Hindlimb muscle (tissue), 1 donor: Measurements from ENCODE around the gene EHD4. TPM values are rescaled to one million over a fixed set of nuclear protein-coding genes. Genes with fewer than 3 reads are reported as not detected.

Source experiments
- DNase-seq: peaks from one replicate; pipeline ENCODE4 v3.0.0-alpha.2; 2013
- polyA plus RNA-seq: library from polyadenylated mRNA; unstranded; fragments of 120-200 nt; gene quantifications from one replicate; pipeline ENCODE4 v1.2.1, GENCODE V29; 2013; ENCODE audit not compliant: insufficient read length

Gene EHD4
- 43.0 TPM for polyA plus RNA-seq

DNA sequence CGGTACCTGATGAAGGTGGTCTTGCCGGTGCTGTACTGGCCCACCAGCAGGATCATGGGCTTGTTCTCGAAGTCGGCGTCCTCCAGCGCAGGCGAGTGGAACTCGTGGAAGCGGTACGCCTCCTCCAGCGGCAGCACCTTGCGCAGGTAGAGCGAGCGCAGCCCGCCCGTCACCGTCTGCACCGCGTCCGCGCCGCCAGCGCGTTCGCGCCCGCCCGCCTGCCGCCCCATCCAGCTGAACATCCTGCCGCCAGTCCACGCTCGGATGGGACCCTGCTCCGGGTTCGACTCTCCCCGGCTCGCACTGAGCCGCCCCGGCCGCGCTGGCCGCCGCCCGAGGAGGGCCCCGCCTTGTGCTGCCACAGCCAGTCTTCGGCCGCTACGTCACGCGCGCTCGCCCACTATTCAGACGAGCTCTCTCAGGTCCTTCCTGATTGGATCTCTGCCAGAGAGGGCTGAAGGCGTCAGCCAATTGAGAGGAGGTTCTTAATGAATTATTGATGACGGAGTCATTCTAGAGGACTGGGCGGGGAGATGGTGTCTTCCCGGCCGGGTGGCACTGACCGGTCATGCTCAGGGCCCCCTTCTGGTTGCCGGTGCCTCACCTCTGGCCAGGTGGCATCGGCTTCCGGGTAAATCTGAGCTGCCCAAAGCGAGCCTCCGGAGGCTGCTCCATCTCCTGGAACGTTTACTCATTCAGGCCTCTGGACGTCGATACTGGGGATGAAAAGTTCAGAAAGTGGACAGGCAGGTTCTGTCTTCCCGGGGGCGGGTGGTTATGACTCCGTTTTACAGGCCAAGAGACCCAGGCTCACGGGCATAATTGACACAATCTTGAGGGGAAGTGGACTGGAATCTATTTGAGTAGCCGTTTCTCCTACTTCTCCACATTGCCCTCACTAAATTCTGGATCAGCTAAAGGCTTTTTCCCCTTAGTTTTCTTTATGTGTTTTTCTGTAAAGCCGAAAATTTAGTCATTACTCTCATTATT is at the start of gene EHD4:
EHD4 (minus strand) TSS at position 305 of the 990 bp plus-strand sequence; CDS start at position 242, 63 bp downstream.
- DNase-seq: peak; percentile 94

DNA sequence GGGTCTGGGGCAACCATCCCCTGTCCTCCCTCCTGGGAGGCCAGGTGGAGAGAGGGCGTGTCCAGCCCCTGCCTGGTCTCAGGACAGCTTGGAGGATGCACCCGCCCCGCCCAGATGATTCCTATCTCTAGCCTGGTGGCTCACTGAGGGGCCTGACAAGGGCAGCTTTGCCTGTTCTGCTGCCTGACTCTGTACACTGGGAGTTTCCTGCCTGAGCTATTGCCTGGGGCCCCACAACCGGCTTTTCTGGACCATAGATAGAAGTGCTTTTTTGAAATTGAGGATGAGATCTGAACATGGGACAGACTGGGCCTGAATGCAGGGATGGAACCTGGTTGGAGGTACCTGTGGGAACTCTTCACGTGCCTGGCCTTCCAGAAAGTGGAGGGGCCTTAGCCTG is 49.2 kb upstream of the EHD4 start:
- no peak for DNase-seq

DNA sequence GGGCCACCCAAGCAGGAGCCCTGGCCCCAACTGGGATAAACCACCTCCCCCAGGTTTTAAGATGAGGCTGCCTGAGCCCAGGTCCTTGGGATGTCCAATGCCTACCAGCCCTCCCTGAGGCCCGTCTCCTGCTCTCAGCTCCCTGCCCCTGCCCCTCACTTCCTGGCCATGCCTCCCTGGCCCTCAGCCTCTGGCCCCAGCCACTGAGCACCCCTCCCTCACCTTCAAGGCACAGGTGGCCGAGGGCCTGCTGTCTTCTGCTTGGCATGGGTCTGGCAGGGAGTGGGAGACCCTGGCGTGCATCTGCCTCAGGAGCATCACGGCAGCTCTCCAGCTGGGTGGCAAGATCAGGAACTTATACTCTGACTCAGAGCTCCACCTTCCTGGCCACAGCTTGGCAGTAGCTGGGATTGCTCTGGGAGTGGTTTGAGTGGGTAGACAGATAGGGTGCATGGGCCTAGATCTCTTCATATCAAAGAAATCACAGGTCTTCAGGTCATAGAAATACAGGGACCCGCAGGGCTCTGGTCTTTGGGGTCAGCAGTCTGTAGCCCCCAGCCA is 48.4 kb upstream of the EHD4 start, which contains the start of gene PLA2G4E:
PLA2G4E (minus strand) TSS at position 330 of the 561 bp plus-strand sequence; CDS start at position 318, 12 bp downstream.
- no peak for DNase-seq

DNA sequence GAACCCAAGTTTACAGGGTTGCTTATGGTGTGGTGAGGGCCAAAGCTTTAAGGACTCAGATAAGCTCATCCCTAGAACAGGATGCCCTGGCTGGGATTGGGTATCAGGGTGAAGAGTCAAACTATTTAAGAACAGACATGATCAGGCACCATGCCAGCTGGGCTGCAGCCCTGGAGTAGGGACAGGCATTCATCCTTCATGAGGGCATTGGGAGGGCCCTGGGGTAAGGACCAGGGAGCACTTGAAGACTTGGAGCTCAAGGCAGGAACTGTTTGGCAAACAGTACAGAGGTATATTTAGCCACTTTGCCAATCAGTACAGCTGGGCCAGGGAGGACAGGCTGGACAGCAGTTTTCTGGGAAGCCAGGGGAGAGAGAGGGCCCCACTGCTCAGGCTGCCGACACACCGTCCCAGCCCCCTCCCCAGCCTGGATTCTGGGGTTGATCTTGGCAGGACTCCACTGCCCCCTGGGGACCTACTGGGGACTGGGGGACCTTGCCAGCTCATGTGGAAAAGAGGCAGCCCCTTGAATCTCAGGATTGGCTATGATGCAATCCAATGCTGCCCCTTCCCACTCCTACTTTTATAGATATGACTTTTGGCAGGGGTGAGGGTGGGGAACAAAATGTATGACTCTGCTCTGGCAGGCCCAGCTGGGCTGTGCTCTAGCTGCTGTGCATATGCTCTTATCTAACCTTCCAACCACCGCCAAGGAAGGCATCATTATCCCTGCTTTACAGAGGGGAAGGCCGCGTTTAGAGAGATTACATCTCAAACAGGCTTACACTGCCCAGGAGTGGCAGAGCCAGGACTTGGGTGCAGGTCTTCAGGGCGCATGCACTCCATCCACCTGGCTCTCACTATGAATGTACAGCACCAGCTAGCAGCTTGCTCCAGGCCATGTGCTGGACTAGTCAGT is 46.2 kb upstream of the EHD4 start:
- DNase-seq: no peak

DNA sequence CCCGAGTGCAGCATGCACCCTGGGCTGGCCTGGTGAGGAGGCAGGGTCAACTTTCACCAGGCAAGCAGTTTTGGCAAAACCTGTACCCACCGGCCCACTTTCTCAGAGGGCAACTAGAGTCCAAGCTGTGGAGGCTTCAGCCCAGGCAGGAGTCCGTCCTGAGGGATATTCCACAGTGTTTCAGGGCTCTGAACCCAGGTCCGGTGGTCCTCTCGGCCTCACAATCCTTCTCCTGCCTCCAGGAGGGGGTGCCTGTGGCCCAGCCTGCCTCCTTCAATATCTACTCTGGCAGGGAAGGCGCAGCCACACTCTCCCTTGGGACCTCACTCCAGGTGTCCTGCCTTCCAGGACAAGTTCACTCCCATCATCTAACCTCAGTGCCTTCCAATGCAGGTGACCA is 44.6 kb upstream of the EHD4 start:
- DNase-seq: no peak

DNA sequence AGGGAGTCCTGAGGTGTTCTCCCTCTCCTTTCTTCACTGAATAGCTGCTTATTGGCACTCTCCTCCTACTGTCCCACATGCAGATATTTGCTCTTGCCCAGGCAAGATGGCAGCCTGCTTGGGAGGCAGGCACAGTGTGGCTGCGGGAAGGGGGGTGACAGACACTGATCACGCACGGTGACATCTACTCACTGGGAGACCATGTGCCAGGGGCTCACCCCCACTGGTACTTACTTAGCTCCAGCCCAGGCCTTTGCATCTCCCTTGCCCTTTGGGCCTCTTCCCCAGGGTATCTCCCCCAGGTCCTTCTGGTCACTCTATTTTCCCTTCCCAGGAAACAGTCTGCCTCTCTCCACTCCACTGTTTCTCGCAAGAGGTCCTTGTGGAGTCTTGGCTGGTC is 42.0 kb upstream of the EHD4 start:
- DNase-seq: no peak

DNA sequence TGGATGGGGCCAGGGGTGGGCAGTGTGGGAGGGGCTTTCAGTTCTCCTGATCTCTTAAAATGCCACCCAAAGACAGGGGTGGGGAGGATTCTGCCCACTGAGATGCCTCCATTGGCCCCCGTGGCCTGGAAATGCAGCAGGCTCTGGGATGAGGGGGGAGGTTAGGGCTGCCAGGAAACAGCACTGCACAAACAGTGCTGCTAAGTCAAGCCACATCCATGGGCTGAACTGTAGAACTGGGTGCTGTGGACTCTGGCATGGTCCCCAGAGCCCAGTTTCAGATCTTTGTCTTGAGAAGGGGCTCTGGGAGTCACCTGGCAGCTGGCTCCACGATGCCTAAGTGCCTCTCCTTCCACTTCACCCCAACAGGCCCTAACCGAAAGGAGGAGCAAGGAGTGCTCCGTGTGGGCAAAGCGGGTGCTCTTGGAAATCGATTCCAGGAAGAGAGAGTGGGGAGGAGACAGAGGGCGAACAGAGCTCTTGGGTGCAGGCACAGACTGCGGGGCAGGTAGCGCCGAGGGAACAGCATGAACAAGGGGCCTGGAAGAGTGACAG is 40.6 kb upstream of the EHD4 start:
- no peak for DNase-seq

DNA sequence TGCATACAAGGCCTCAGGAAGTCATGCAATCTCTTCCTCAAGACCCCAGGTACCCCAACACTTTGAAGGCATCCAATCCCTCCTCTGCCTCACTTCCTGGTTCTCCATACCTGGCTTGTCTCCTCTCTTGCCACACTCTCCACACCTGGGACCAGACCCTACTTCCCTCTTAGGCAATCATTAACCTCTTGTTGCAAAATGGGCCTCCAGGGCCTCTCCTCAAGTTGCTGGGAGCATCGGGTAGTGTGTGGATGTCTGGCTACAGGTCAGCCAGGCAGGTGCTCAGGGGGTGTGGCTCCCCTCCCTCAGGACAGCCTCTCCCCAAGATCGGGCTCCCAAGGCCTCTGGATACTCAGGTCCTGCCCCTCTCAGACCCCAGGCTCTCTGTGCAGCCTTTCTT is 39.9 kb upstream of the EHD4 start:
- no peak for DNase-seq

DNA sequence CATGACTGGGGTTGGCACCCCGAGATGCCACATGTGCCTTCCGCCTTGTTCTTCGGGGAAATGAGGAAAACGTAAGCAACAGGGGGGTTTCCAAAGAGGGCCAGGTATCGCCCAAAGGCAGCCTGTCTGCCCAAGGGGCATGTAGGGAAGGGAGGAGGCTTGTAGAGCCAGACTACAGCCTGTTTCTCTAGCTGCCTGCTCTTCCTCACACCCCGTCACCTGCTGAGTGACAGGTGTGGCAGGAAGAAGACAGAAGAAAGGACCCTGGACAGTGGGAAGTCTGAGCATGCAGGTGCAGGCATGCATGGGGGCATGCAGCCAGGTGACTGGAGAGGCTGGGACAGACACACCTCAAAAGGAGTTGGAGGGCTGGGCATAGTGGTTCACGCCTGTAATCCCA is 38.7 kb upstream of the EHD4 start:
- DNase-seq: no peak

DNA sequence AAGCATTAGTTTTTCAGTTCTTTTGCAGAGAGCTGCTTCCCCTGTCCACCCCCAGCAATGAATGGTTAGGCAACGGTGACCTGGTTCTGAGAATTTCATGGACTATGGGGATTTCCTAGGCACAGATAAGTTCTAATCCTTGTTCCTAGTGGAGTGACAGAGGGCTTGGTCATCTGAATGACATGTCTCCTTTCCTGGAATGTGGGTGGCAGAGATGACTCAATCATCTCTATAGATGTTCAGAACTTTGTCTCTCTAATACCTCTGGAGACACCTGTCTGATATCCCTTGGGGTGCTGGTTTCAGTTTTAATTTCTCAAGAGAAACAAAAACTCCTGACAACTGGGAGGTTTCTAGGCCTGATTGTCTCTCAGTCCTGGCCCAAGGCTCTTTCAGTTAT is 38.1 kb upstream of the EHD4 start:
- DNase-seq: no peak

DNA sequence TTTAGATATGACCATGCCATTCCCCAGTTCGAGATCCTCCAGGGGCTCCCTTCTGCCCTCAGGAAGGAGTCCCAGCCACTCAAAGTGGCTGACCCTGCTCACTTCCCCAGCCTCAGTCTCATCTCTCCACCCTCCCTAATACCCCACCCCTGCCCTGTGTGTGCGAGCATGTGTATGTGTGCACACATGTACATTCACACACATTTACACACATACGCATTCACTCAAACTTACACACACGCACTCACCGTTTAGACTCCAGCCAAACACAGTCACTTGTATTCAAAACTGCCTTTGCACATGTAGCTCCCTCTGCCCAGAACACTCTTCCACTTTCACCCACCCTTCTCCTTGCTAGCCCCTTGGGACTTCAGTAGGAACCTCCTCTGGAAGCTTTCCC is 37.1 kb upstream of the EHD4 start:
- no peak for DNase-seq

DNA sequence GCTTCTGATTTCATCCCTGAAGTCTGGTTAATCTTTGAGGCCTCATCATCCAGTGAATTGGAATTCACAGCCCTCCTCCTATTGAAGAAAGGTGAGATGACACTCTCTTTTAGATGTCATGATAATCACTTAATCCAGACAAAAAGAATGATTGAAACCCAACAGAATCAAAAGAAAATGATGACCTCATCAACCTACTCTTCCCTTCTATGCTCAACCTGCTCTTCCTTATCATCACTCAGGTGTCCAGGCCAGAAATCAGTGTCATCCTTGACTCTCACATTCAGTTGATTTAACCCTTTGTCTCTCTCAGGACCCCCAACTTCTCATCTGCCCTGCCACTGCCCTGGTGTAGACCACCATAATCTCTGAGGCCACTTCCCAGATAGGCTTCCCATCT is 36.7 kb upstream of the EHD4 start:
- DNase-seq: no peak

DNA sequence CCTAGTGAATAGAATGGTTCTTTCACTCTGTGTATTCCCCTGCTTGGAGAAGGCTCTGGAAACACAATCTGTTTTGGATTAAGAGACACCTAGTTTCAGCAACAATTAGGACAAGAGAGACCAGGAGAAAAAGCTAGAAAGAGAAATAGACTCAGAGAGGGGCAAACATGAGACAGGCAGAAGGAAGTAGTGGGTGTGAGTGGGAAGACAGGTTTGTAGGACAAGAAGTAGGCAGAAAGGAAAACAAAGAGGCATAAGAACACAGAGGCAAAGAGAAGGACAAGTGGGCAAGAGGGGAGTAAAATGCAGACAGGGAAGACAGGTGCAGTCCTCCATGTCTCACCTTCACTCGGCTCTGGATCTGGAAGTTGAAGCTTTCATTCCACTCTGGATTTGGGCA is 35.0 kb upstream of the EHD4 start:
- no peak for DNase-seq

DNA sequence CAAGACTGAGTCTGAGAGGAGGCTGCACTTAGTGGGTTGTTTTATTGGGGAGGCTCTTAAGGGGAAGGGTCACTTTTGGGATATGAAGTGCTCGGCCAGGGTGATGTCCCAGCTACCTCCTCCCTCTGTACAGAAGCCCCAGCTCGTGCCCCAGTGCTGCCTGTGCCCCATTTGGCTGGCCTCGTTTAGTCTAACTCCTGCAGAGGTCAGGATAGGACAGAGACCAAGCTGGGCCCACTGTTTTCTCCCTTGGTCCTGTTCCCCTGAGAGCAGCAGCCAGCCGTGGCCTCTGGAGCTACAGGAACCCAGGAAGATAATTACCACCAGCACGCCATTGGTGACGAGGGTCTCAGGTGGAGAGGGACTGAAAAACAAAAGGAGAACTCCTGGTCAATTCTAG is 30.0 kb upstream of the EHD4 start:
- DNase-seq: no peak

DNA sequence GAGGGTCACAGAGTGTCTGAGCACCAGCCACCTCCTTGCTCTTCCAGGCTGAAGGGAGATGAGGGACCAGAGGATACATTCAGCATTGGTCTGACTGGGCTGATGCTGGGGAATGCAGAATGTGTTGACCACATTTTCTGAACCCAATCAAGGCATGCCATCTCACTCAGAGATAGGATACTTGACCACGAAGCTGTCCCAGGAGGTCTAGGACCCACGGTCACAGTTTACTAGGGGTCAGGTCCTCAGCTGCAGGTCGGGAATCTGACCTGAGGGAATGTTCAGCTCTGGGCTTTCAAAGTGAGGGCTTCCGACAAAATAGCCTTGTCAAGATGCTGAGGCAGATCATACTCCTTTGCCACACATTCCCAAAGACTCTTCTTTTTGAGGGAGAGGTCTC is 28.9 kb upstream of the EHD4 start:
- no peak for DNase-seq

DNA sequence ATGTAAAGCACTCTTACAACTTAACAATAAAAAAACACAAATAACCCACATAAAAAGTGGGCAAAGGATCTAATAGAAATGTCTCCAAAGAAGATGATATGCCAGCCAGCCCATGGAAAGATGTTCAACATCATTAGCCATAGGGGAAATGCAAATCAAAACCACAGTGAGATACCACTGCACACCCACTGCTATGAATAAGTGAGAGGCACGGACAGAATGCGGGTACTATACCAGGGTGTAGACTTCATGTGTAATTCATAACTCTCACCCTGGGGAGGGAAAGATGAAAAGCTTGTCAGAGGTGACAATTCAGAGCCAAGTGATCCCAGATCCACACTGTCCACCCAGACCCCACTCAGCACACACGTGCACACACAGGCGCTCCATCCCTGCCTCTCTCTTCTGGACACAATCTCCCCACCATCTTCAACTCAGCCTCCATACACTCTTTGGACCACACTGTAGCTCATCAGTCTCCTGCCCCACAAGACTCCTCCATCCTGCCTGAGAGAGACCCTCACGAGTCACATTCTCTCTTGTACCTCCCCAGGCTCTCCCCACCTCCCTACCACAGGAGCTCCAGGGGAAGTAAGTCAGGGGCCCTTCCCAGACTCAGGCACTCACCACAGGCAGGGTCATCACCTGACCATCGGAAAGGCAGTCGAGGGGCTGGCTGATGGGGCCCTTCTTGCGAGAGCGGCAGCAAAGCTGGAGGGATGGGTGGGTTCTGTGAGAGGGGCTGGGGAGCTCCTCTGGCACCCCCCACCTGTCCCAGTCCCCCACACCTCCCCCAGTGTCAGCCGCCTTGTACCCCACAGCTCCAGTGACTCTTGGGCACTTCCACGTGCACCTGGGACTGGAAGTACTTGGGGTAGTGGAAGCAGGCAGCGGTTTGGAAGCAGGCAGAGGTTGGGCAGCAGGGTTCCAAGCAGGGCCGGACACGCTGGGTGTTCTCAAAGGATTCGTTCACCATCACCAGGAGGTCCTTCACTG is 27.2 kb upstream of the EHD4 start:
- no peak for DNase-seq

DNA sequence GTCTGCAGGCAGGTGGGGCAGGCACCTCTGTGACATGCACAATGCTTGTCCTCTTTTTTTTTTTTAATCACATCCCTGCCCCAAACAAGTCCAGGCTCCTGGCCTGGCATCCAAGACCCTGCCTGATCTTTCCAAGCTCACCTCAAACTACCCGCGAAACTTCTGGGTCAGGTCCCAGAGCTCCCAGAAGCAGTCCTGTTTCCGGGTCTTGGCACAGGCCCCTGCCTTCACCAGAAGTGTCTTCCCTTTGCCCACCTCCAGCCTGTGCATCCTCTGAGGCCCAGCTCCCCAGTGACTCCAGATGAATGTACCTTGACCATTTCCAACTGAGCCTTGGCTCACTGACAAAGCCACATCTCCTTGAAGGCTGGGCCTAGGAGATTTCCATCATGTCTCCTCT is 25.5 kb upstream of the EHD4 start:
- no peak for DNase-seq

DNA sequence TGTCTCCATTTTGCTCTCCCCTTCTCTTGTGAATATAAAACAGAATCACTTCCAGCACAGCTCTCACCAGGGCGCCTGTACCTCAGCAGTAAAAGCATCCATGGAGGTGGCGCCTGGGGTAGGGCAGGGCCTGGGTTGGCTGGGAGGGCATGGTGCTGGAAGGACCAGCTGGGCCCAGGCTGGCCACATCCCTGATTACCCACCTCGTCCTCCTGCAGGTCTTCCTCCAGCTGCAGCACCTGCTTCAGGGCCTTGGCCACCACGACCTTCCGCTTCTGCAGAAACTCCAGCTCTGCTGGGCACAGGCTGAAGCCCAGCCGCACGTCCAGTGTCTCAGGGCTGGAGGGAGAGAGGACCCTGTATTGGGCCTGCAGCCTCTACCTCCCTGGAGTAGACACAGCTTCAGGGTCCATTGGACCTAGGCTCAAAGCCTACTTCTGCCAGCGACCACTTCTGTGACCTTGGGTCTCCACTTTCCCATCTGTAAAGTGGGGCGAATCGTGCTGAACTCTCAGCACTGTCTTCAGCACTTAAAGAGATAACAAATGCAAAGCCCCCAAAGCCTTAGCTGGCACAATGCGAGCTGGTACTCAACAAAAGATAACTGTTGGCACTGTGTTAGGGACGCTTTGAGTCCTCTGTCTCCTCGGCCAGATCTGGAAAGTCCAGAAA is 24.7 kb upstream of the EHD4 start:
- DNase-seq: no peak

DNA sequence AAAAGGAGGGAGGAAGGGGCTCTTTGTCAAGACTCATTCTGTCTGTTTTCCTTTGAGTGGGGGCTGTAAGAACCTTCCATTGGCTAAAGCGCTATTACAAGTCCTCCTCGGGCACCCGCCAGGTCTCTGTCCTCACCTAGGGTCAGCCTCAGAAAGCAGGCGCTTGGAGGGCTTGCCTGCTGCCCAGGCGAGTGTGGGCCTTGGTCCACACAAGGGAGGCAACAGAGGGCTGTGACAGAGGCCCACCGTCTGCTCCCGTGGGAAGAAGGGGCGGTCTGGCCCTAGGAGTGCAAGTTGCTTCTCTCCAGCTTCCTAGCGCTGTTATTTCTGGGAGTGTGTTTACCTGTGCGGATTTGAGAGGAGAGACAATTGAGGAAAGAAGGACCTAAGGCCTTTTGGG is 24.0 kb upstream of the EHD4 start:
- DNase-seq: no peak

DNA sequence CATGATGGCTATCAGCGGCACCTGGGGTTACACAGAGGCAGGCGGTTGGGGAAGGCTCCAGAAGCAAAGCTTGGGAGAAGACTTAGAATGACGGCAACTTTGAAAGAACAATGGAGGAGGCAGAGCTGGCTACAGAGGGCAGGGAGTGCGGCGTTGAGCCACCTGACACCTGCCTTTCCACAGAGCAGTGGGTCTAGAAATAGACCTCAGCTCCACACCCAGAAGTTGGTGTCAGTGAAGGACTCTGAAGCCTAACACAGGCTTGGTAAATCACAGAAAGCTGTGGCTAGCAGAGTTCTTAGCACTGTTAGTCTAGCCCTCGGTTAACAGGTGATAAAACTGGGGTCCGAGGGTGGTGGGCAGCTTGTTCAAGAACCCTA is 23.1 kb upstream of the EHD4 start:
- DNase-seq: no peak
